DMS153 (cell line): ENCODE measurements around the gene RING1.

Experiments used
- DNase-seq: peaks from one replicate; lab custom pipeline; 2025; lab: John Stamatoyannopoulos, UW

The RING1 gene

DNA sequence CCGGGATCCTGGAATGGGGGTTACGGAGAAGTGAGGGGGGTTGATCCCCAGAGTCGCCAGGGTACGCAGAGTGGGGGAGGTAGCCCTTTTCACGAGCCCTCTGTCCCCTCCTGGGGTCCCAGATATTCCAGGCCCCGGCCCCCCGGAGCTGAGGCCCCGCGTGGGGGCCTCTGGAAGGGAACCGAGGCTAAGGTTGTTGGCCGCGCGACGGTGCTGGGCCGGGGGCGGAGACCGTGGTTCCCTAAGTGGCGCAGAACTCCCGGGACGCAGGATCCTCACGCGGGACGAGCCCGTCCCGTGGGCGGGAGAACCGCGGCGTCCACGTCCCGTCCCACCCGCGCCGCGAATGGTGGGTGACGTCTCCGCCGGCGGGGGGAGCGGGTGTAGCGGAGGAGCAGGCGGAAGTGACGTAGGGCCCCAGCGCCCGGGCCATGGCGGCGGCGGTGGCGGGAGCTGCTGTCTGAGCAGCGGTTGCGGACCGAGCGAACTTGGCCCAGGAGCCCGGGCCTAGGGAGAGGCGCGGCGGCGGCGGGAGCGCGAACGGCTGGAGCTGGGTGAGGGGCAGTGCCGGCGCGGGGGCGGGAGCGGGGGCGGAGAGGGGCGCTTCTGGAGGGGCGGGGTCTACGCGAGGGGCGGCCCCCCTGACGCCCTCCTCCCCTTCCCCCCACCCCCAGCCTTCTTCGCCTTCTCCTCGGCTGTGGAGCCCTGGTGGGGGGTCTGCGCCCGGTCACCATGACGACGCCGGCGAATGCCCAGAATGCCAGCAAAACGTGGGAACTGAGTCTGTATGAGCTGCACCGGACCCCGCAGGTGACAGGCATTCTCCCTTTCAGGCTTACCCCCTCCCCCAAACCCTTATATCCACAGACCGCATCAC lies at the start of gene RING1:
RING1 (plus strand) TSS at position 410 of the 877 bp plus-strand sequence; CDS start at position 733, 323 bp downstream.
- peak; percentile 3 for DNase-seq

DNA sequence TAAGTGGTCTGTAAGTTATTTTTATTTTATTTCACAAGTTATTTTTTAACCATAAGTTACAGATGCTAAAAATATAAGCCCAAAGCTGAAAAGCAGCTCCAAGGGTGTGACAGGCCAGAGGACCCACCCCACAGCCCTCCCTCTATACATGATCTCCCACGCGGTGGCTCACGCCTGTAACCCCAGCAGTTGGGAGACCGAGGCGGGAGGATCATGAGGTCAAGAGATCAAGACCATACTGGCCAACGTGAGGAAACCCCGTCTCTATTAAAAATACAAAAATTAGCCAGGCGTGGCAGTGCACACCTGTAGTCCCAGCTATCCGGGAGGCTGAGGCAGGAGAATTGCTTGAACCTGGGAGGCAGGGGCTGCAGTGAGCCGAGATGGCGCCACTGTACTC lies 48.2 kb upstream of the RING1 start:
- DNase-seq, result no peak

DNA sequence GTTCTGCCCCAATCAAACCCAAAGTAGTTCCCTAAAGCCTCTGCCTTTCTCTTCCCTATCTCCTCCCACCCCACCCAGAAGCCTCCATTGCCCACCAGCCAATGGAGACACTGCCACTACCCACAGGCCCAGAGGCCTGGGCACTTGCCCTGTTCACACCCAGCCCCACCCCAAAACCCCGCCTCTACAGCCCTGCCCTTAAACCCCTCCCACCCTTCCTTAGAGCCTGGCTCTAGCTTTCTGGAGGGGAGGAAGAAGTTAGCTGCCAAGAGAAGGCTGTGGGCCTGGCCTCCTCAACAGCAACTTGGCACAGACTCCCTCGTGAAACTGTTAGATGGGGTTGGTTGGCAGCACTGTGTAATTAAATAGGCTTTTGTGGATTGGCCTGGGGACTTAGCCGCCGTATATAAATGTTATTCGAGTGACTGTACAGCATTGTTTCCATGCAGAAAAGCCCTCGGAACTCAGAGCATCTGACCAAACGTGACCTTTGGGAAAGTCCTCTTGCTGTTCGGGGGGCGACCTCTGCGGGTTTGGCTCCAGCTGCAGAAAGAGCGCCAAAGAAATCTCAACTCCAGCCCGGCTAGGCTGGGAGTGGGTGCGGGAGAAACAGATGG lies 47.5 kb upstream of the RING1 start:
- no peak for DNase-seq

DNA sequence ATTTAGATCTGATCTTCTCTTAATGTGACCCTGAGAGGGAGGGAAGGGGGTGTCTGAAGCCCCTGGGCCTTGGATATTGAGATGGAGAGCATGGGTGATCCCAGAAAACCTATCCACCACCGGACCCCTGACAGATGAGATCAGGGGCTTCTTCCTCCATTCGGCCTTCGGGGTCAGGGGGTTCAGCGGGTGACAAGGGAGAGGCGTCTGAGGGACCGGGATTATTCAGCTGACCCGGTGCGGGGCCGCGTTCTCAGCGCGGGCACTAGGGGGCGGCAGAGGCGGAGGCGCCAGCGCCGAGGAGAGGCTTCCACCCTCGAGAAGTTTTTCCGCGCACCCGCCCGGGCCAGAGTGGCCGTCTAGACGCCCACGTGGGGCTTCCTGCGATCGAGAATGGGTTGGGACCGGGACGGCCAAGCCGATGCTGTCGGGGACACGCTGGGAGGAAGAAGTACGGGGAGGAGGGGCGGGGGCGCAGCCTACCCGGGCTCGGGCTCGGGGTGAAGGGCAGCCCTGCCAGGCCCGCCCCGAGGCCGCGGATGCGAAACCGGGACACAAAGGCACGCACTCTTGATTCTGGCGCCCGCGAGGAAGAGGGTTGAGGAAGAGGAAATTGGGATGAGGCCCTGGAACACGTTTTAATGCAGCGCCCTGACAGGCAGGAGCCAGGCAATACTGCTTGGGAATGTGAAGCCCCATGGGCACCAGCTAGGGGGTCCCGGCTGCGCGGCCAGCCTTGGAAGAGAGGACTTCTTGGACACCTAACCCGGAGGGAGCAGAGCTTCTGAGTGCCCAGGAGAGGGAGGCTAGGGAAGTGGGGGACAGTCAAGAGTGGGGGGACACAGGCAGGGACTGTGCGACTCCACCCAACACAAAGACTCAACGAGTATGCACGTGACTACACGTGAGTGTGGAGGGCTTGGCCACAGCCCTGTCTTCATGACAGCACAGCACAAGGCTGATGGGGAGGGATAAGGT lies 46.7 kb upstream of the RING1 start:
- no peak for DNase-seq

DNA sequence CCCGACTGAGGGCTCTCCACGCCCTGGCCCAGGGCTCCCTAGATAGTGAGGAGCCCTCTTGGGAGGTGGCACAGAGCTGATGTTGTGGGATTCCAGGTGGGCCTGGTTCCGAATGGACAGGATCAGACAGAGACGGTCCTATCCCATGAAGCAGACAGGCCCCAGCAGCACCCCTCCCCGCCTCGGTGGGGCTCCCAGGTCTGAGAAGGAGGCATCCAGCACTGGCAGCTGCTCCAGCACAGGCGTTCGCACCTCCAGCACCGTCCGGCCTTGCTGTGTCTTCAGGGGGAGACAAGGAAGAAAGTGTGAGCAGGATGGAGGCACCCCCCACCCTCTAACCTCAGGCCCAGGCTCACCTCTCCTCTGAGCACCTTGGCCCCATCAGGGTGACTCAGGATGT lies 44.8 kb upstream of the RING1 start:
- no peak for DNase-seq

DNA sequence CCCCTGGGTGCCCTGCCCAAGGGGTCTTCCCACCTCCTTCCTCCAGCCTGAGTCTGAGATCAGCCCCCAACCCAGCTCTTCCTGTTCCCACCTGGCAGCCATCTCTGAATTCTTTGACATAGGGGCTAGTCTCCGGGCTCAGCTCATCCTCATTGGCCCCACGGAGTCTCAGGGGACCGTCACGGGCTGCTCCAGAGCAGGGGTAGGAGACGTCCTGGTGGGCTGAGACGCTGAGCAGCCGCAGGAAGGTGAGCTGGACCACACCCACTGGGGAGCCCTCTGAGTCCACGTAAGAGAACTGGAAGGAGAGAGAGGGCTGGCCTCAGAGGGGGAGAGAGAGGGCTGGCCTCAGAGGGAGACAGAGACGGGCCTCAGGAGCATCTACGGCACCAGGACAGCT lies 44.1 kb upstream of the RING1 start:
- no peak for DNase-seq

DNA sequence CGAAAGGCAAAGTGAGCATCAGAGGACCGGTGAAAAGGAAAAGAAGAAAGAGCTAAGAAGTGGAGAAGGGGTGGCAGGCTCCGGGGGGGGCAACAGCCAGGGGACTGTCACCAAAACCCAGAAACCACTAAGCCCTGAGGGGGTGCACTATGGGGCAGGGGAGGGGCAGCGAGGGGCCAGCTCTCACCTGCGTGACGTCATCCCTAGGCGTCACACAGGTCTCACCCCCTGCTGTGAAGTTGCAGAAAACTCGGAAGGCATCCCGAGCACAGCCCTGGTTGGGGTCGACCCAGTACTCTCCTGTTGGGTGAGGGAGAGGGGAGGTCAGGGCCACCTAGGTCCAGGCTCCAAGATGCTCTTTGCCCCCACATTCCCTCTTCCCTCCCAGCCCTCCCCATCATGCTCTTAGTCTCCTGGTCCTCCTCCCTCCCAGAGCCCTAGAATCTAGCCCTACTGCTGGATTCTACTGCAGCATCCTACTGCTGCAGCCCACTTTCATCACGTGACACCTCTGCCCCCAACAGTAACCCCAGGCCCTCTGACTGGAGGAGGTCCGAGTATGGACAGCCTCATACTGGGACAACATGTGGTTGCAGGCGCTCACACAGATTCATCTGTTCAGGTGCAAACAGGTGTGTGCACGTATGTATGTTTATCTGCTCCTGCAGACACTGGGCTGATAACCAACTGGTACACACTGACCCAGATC lies 43.5 kb upstream of the RING1 start:
- DNase-seq, result no peak

DNA sequence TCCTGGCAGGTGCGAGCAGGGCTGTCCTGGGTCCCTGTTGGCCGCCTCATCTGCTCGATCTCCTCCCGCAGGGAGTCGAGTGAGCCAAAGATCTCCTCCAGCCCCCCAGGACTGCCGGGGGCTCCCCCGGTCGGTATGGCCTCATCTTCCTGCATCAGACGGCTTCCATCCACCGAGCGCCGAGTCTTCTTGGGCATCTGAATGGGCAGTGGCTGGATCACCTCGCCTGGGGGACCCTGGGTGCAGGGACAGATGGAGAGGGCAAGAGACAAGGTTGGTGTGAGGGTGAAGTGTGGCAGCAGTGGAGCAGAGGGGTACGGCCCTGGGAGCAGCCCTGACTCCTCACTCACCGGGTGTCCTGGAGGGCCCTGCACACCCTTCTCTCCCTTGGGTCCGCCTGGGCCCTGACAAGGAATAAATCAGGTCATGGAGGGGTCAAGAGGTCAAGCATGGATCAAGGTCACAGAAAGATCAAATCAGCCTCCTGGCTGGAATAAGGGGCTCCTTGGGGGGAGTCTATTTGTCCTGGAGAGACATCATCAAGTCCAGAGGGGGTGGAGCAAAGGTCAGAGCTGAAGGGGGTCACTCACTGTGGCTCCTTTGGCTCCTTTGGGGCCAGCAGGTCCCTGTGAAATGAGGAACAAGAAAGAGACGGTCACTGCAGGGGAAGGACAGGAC lies 42.6 kb upstream of the RING1 start:
- DNase-seq, result no peak

DNA sequence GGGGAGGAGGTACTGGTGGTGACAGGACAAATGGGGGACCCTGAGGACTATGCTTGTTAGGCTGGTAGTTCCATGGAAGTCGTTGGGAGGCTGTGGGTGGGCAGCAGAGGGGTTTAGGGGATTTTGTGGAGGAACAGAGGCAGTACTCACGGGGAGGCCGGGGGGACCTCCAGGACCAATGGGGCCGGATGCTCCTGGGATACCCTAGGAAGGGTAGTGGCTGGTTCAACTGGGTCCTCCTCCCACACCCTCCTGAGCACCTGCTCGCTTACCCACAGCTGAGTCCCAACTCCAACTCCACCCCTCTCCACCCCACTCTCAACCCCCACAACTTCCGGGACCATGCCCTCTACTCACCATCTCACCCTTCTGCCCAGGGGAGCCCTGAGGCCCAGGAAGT lies 41.9 kb upstream of the RING1 start:
- DNase-seq, result no peak

DNA sequence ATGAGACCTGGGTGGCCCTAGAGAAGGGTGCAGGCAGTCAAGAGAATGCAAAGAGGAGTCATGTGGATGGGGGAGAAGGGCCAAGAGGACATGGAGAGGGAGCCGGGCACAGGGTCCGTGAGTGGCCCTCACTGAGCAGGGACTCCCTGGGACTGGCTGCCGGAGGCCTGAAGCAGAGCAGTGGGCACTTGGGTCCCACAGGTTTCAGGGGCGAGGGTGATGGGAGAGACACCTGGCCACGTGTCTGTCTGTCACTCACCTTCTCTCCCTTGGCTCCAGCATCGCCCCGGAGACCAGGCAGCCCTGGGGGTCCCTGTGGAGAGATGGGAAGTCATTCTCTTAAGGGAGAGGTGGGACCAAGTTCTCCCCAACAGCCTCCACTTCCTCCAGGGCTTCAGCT lies 41.5 kb upstream of the RING1 start:
- DNase-seq, result no peak

DNA sequence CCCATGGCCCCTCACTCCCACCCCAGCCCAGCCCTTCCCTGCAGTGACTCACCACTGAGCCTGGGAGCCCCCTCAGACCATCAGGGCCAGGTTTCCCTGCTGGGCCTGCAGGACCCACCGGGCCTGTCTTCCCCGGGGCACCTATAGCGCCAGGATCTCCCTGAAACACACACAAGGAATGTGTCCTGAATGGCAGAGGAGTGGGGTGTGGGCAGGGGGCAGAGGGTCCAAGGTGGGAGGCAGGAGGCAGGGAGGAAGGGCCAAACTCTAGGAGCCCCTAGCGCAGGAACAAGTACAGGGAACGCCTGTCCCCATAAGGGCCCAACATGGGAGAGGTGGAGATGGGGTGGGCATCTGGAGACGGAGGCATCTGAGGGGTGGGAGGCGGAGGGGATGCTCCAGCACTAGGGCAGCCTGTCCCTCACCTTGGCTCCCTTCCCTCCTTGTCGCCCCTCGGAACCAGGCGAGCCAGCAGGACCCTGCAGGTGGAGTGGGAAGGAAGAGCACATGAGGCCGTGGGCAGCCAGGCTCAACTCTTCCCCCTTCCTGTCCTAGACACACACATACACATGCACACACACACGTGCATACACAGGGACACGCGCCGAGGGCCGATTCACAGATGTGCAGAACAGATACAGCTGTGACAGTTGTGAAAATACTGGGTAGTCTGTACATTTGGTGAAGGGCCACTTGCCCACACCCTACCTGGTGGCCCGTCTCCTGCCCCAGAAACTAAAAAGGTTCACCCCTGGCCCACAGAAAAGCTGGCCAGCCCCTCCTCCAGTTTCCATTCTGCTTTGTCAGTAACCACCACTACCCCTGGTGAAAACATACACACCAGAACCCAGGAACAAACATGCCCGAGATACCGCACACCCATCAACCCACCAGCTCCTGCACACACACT lies 40.7 kb upstream of the RING1 start:
- no peak for DNase-seq

DNA sequence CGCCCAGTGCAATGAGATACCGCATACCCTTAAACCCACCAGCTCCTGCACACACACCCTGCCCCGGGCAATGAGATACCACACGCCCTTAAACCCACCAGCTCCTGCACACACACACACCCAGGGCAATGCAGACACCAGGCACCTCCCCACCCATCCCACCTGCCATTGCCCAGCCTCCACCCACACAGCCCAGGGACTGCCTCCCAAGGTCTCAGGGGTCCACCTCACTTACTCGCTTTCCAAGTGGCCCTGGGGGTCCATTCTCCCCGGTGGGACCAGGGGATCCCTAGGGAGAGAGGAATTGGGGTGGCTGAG lies 40.1 kb upstream of the RING1 start:
- no peak for DNase-seq

DNA sequence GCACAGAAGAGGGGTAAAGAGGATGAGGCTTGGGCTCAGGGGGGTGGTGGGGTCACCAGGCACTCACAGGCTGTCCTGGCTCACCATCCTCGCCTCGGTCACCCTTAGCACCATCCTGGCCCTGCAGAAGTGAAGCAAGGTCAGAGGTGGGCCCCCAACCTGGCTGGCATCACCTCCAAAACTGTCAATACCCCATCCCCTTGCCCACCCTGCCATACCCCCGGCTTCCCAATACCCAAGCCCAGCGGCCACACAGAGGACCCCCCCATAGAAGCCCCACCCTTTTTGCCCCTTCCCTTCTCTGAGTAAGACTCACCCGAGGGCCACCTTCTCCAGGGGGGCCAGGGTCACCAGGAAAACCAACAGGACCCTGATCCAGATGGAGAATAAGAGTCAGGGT lies 39.7 kb upstream of the RING1 start:
- DNase-seq, result no peak

DNA sequence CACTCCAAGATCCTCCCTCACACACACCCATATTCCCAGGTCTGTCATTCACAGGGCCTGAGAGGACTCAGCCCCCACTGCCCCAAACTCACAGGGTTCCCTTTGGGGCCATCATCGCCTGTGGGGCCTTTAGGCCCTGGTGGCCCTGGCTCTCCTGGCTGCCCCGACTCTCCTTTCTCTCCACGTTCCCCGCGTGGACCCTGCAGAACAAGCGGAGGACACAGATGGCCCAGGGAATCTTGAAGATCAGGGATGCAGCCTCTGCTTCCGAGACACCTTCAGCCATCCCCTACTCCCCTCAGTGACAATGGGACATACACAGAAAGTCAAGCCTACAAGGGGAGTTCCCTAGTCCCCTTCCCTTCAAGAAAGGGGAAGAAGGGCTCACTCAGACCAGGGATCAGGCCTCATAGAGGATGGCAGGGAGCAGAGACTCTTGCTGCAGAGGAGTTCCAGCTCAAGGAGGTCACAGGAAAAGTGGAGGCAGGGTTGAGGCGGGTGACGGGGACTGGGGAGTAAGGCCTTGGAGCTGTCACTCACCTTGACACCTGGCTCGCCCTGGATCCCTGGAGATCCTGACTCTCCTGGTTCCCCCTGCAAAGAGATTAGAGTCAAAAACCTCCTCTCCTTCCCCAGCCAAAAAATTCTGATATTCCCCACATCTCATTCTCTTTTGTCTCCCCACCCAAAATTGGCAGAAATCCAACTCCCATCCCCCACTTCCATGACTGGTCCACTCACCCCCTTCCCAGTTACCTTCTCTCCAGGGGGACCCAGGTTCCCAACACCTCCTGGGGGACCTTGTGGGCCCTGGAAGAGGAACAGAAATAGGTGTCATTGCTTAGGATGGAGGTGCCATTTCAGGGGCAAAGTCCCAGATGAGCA lies 38.8 kb upstream of the RING1 start:
- no peak for DNase-seq

DNA sequence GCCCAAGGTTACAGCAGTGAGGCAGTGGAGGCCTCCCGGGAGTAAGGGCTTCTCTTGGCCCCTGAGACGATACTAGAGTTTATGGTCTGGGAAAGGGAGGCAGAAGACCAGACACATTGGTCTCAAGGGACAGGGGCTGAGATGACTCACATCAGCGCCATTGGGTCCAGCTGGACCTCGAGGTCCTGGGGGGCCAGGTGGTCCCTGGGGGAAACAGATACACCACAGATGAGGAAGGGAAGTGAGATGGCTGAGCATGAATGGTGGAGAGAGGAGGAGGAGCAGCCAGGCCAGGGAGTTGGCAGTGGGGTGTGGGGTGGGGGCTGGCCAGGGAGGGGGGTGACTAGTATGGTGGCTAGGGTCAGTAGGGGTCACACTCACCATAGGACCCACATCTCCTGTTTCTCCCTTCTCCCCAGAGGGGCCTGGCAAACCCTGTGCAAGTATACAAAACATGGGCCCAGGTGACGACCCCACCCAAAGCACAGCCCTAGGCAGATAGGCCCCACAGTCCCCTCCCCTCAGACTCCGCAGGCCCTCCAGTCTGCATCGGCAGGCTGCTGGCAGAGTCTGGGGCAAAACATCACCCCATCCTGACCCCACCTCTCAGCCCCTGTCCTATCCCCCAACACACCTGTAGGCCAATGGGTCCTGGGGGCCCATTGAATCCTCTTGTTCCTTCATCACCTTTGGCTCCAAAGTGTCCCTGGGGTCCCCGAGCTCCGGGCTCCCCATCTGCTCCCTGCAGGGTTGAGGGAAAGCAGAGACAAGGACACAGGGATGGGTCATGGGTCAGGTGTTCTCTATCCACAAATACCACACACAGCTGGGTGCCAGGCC lies 37.9 kb upstream of the RING1 start:
- no peak for DNase-seq

DNA sequence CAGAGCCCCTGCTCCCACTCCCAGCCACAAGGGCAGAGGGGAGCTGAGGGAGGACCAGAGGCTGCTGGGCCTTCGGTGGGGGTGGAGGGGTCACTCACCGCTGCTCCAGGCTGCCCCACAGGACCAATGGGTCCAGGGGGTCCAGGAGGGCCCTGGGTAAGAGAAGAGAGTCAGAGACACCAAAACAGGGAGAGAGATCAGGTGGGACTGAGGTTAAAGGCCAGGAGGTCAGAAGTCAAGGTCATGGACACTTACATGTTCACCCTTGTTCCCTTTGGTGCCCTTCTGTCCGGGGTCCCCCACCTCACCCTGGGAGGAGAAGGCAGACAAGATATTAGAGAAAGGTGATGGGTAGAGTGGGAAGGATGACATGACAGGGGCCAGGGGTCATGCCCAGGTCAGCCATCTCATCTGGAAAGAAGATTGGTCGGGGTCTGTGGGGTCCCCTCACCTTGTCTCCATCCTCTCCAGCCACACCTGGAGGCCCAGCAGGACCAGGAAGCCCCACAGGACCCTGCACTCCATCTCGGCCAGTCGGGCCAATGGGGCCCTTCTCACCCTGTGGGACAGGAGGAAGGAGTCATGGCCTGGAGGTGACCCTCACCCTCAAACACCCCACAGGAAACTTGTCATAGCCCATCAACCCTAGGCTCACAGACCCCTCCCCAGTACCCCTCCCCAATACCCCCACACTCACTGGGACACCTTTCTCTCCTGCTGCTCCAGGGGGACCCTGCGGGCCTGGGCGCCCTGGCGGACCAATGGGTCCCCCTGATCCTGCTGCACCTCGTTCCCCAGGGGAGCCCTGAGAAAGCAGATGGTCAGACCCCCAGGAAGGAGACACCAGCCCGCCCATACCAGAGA lies 37.1 kb upstream of the RING1 start:
- DNase-seq, result no peak
